Endothelial cell of umbilical vein (primary cell): ENCODE data around the gene CRY2. TPM values are rescaled to one million over a fixed set of nuclear protein-coding genes. Genes with fewer than 3 reads are reported as not detected.

Experiments used
- BruUV-seq: library from RNA; stranded (reverse); fragments of 400-500 nt; replicated peaks from 2 replicates; lab custom pipeline; 2021; lab: Mats Ljungman, UMichigan
- CTCF ChIA-PET: fragments of 300-600, 350-600 bp; sonication (Branson Sonifier 250); formaldehyde crosslinking; loops from one replicate; lab custom pipeline; 2021; ENCODE audit warnings: antibody characterized with exemption, inconsistent platforms; lab: Charles Lee
- POLR2A ChIA-PET: fragments of 300-600, 350-600 bp; sonication (Branson Sonifier 250); formaldehyde crosslinking; loops from one replicate; lab custom pipeline; 2021; ENCODE audit warnings: antibody characterized with exemption, inconsistent platforms; lab: Charles Lee
- DNase-seq: peaks from one replicate; pipeline ENCODE4 v3.0.0-alpha.2; 2011; ENCODE audit warnings: low read depth, low spot score
- FAIRE-seq: peaks from 2 replicates; lab custom pipeline; 2011; peaks lifted over from hg19 to GRCh38; lab: Jason Lieb, UNC
- H2AFZ ChIP-seq: 2 replicates; pipeline ENCODE4 v1.6.0; 2012; ENCODE audit warnings: low read depth, low read length, control low read depth, inconsistent platforms
- H3K27ac ChIP-seq: 2 replicates; pipeline ENCODE4 v1.5.1; 2011; ENCODE audit warnings: low read depth, mild to moderate bottlenecking, control low read depth, low read length, moderate library complexity; ENCODE audit not compliant: insufficient read depth
- H3K27me3 ChIP-seq, 2 experiments: 2 replicates each; pipeline versions ENCODE4 v1.6.0 to v1.6.1; 2011; ENCODE audit warnings: low read length in 2 of 2, mixed read lengths in 1 of 2; ENCODE audit not compliant: control insufficient read depth in 2 of 2, insufficient read depth in 2 of 2
- H3K36me3 ChIP-seq, 2 experiments: 2 replicates in 1 of 2; 3 replicates in 1 of 2; pipeline ENCODE4 v1.5.1; 2011; ENCODE audit warnings: low read length in 2 of 2, mild to moderate bottlenecking in 1 of 2, moderate library complexity in 1 of 2; ENCODE audit not compliant: control insufficient read depth in 2 of 2, insufficient read depth in 2 of 2; ENCODE audit errors: extremely low read depth in 1 of 2
- H3K4me1 ChIP-seq: 3 replicates; pipeline ENCODE4 v1.5.1; 2011; ENCODE audit warnings: mild to moderate bottlenecking, low read length; ENCODE audit not compliant: control insufficient read depth, insufficient read depth; ENCODE audit errors: extremely low read depth
- H3K4me2 ChIP-seq: 2 replicates; pipeline ENCODE4 v1.6.1; 2011; ENCODE audit warnings: low read length, control low read depth, mixed read lengths; ENCODE audit not compliant: insufficient read depth
- H3K4me3 ChIP-seq, 3 experiments: fragments of 200-600 bp in 1 of 3; sonication (generic), shearing (Covaris generic) in 1 of 3; replicated peaks in 1 of 3; 2 replicates each; pipeline ENCODE4 v1.5.1; 2011 to 2016; ENCODE audit warnings: control low read depth in 3 of 3, low read length in 3 of 3, mild to moderate bottlenecking in 2 of 3, inconsistent platforms in 1 of 3, low read depth in 1 of 3, moderate library complexity in 1 of 3; ENCODE audit not compliant: insufficient read depth in 1 of 3
- H3K79me2 ChIP-seq: 2 replicates; pipeline ENCODE4 v1.6.0; 2012; ENCODE audit warnings: low read length, inconsistent platforms; ENCODE audit not compliant: control insufficient read depth, insufficient read depth
- H3K9ac ChIP-seq: replicated peaks from 2 replicates; pipeline ENCODE3; 2011; ENCODE audit warnings: low read length, control low read depth; ENCODE audit not compliant: insufficient read depth; ENCODE audit errors: extremely low read depth
- H3K9me1 ChIP-seq: replicated peaks from 3 replicates; pipeline ENCODE4 v1.6.0; 2011; ENCODE audit warnings: mild to moderate bottlenecking, low read length; ENCODE audit not compliant: control insufficient read depth, insufficient read depth; ENCODE audit errors: extremely low read depth
- H3K9me3 ChIP-seq: replicated peaks from 2 replicates; pipeline ENCODE4 v1.5.1; 2012; ENCODE audit warnings: low read length, inconsistent platforms; ENCODE audit not compliant: control insufficient read depth, insufficient read depth
- H4K20me1 ChIP-seq: replicated peaks from 2 replicates; pipeline ENCODE3; 2011; ENCODE audit warnings: mild to moderate bottlenecking, low read length; ENCODE audit not compliant: control insufficient read depth, insufficient read depth; ENCODE audit errors: extremely low read depth
- CTCF ChIP-seq, 2 donors: IDR thresholded peaks; 1 replicate in 1 of 2; 2 replicates in 1 of 2; pipeline ENCODE4 v1.5.1; 2011; ENCODE audit warnings: low read length in 2 of 2, mild to moderate bottlenecking in 2 of 2, moderate library complexity in 2 of 2, control low read depth in 1 of 2, inconsistent platforms in 1 of 2, low read depth in 1 of 2; ENCODE audit not compliant: insufficient read depth in 1 of 2; ENCODE audit errors: extremely low read depth in 1 of 2
- EZH2 ChIP-seq: IDR thresholded peaks from 2 replicates; pipeline ENCODE4 v1.6.1; 2012; ENCODE audit warnings: borderline replicate concordance, low read depth, mild to moderate bottlenecking, moderate library complexity, low read length, inconsistent platforms; ENCODE audit not compliant: severe bottlenecking
- FOS ChIP-seq: IDR thresholded peaks from 2 replicates; pipeline ENCODE4 v1.6.1; 2011; ENCODE audit warnings: mild to moderate bottlenecking, low read length, moderate library complexity, borderline replicate concordance; ENCODE audit not compliant: insufficient read depth
- GATA2 ChIP-seq: IDR thresholded peaks from 2 replicates; pipeline ENCODE4 v1.7.0; 2011; ENCODE audit warnings: low read depth, mild to moderate bottlenecking, moderate library complexity, mixed read lengths, low read length; ENCODE audit not compliant: insufficient read length, insufficient read depth
- JUN ChIP-seq: IDR thresholded peaks from 2 replicates; pipeline ENCODE4 v1.6.1; 2011; ENCODE audit warnings: borderline replicate concordance, low read depth; ENCODE audit not compliant: insufficient read length, insufficient read depth
- MAX ChIP-seq: IDR thresholded peaks from 2 replicates; pipeline ENCODE4 v1.6.1; 2011; ENCODE audit not compliant: insufficient read depth, insufficient read length
- MYC ChIP-seq: IDR thresholded peaks from one replicate; pipeline ENCODE4 v1.6.1; 2011; ENCODE audit warnings: mild to moderate bottlenecking, low read depth, low read length
- POLR2A ChIP-seq: IDR thresholded peaks from 2 replicates; pipeline ENCODE4 v1.6.1; 2012; ENCODE audit warnings: low read depth, mild to moderate bottlenecking, control low read depth, low read length
- POLR2AphosphoS5 ChIP-seq: IDR thresholded peaks from 2 replicates; pipeline ENCODE4 v1.6.1; 2012; ENCODE audit warnings: low read depth, mild to moderate bottlenecking, control low read depth, low read length, moderate library complexity; ENCODE audit not compliant: insufficient read depth
- dilution Hi-C: fragments of 300-500 bp; cut with MboI; formaldehyde crosslinking; loops from one replicate; pipeline ENCODE4 v1.15.0; 2019; ENCODE audit warnings: low sequenced_read_pairs; ENCODE audit not compliant: extremely low pct_ligation_motif_present
- intact Hi-C: fragments of 100-400 bp; cut with micrococcal nuclease; formaldehyde crosslinking; loops from one replicate; pipeline ENCODE4 v1.10.0; 2022
- polyA plus RNA-seq, 4 experiments: library from polyadenylated mRNA; depleted of rRNA in 3 of 4; stranded (reverse) in 3 of 4; unstranded in 1 of 4; fragments of >200 nt; gene quantifications; 2 replicates each; pipeline versions ENCODE4 v1.2.1 to v1.2.3, GENCODE V29; 2011 to 2012; ENCODE audit warnings: missing spikeins in 1 of 4
- total RNA-seq: library from RNA; stranded (reverse); gene quantifications from 2 replicates; pipeline ENCODE4 v1.2.3, GENCODE V29; 2021

Gene CRY2
- total and polyA plus RNA-seq, 2 donors (not counting 3 experiments of a cell fraction or from before 2014, with no cell fraction given): 7.7 to 11.7 TPM

- Histone ChIP-seq H4K20me1 (no peaks in the 10 kb centered on the region), H3K4me3 (no peak overlapping the region), H3K4me2 (no peak overlapping the region), H3K79me2 (peaks cover 10% of the 10 kb centered on the region), H2AFZ (no peak overlapping the region), H3K9ac (no peak overlapping the region), H3K9me3 (no peaks in the 10 kb centered on the region), H3K4me1 (peaks cover 15% of the 10 kb centered on the region), H3K27me3 (no peaks in the 10 kb centered on the region), H3K27ac (no peak overlapping the region), H3K36me3 (no peaks in the 10 kb centered on the region), H3K9me1 (no peaks in the 10 kb centered on the region)
- POLR2A ChIA-PET: no interaction called here
- no TSS peak for BruUV-seq
- FAIRE-seq: no peak
- TF ChIP-seq MAX (no peak), FOS (no peak), CTCF (IDR thresholded peaks at IDR 0.05; ENCODE audit: extremely low read depth in 1 of 2, insufficient read depth in 1 of 2, low read depth in 1 of 2, low read length in 2 of 2) (no peak), POLR2A (no peak), MYC (no peak), JUN (no peak), GATA2 (no peak), EZH2 (no peak), POLR2AphosphoS5 (no peak)
- intact Hi-C loops: no loop called here
- CTCF ChIA-PET: no interaction called here
- dilution Hi-C loops: no loop called here
- DNase-seq: no peak
These were observed 6.3 kb downstream of the CRY2 start for GRCh38 chr11:45853332-45854219.
